HFFc6 (cell line): ENCODE measurements around the gene FSD1. TPM values are rescaled to one million over a fixed set of nuclear protein-coding genes. Genes with fewer than 3 reads are reported as not detected.

ENCODE experiments used
- DNase-seq: peaks from one replicate; pipeline ENCODE4 v3.0.0-alpha.2; 2018
- H3K27ac Mint-ChIP-seq: 2 replicates; pipeline ENCODE4 v1.8.0; 2020; ENCODE audit warnings: mild to moderate bottlenecking, mixed read lengths
- H3K27me3 Mint-ChIP-seq: 2 replicates; pipeline ENCODE4 v1.8.0; 2021; ENCODE audit warnings: mild to moderate bottlenecking, moderate library complexity, mixed read lengths; ENCODE audit not compliant: insufficient read depth
- H3K36me3 Mint-ChIP-seq: 2 replicates; pipeline ENCODE4 v1.8.0; 2021; ENCODE audit warnings: low read depth, mixed read lengths
- H3K4me1 Mint-ChIP-seq: 2 replicates; pipeline ENCODE4 v1.8.0; 2020; ENCODE audit warnings: low read depth, mixed read lengths
- H3K4me3 Mint-ChIP-seq: 2 replicates; pipeline ENCODE4 v1.8.0; 2020; ENCODE audit warnings: mild to moderate bottlenecking, moderate library complexity, mixed read lengths
- H3K9me3 Mint-ChIP-seq: 2 replicates; pipeline ENCODE4 v1.8.0; 2020; ENCODE audit warnings: mild to moderate bottlenecking, mixed read lengths
- CTCF ChIP-seq: fragments of 200-600 bp; sonication (generic); IDR thresholded peaks from 2 replicates; pipeline ENCODE4 v1.5.0; 2021; ENCODE audit warnings: antibody characterized with exemption, mild to moderate bottlenecking
- total RNA-seq, 6 experiments: library from RNA; stranded (reverse); fragmentation: NEBNext Ultra II Directional; extraction: Animal tissue kit (Norgen Biotek cat#: 25700); gene quantifications; 2 replicates in 1 of 6; 3 replicates in 5 of 6; pipeline ENCODE4 v1.2.3, GENCODE V29; 2021

The FSD1 gene
- total RNA-seq, 6 experiments from 2014 or later, result 9.2 to 15.2 (median 12.2) TPM

GRCh38 chr19:4316956-4317355 is 12.6 kb downstream of the FSD1 start:
- H3K4me1 Mint-ChIP-seq, result no peaks in the 10 kb centered on the region
- DNase-seq, result no peak
- H3K27me3 Mint-ChIP-seq, result no peaks in the 10 kb centered on the region
- no peak overlapping the region for H3K27ac Mint-ChIP-seq
- TF ChIP-seq CTCF, result no peak
- peaks cover 27% of the 10 kb centered on the region for H3K9me3 Mint-ChIP-seq
- H3K36me3 Mint-ChIP-seq, result peaks cover 25% of the 10 kb centered on the region
- H3K4me3 Mint-ChIP-seq, result no peak overlapping the region

- no peak for DNase-seq
- H3K4me3 Mint-ChIP-seq, result no peak overlapping the region
- H3K4me1 Mint-ChIP-seq, result no peaks in the 10 kb centered on the region
- peaks cover 25% of the 10 kb centered on the region for H3K36me3 Mint-ChIP-seq
- peaks cover 30% of the 10 kb centered on the region for H3K9me3 Mint-ChIP-seq
- H3K27me3 Mint-ChIP-seq, result no peaks in the 10 kb centered on the region
- no peak for TF ChIP-seq CTCF
- no peak overlapping the region for H3K27ac Mint-ChIP-seq
These were observed 14.1 kb downstream of the FSD1 start for GRCh38 chr19:4318460-4318859.

- no peak overlapping the region for H3K27ac Mint-ChIP-seq
- no peaks in the 10 kb centered on the region; the same call in 1 of the 2 replicates for H3K27me3 Mint-ChIP-seq
- H3K4me1 Mint-ChIP-seq, result no peaks in the 10 kb centered on the region
- H3K36me3 Mint-ChIP-seq, result peaks cover 25% of the 10 kb centered on the region
- no peak for TF ChIP-seq CTCF
- no peak for DNase-seq
- no peak overlapping the region for H3K4me3 Mint-ChIP-seq
- peaks cover 30% of the 10 kb centered on the region for H3K9me3 Mint-ChIP-seq
These were observed 14.8 kb downstream of the FSD1 start for GRCh38 chr19:4319067-4319718.

GRCh38 chr19:4320419-4320818 is 16.0 kb downstream of the FSD1 start:
- Mint-ChIP-seq H3K27me3 (no peaks in the 10 kb centered on the region; the same call in 1 of the 2 replicates), H3K9me3 (peaks cover 30% of the 10 kb centered on the region), H3K4me3 (no peak overlapping the region), H3K27ac (no peak overlapping the region), H3K4me1 (no peaks in the 10 kb centered on the region), H3K36me3 (peaks cover 25% of the 10 kb centered on the region)
- no peak for TF ChIP-seq CTCF
- DNase-seq, result no peak

- peaks cover 22% of the 10 kb centered on the region for H3K36me3 Mint-ChIP-seq
- DNase-seq, result no peak
These were observed 18.7 kb downstream of the FSD1 start for GRCh38 chr19:4322942-4323665.

More at GRCh38 chr19:4322942-4323665, 18.7 kb downstream of the FSD1 start:
- Mint-ChIP-seq H3K4me3 (no peak overlapping the region), H3K27me3 (peaks cover 2% of the 10 kb centered on the region), H3K9me3 (peaks cover 30% of the 10 kb centered on the region), H3K4me1 (no peaks in the 10 kb centered on the region), H3K27ac (no peak overlapping the region)
- no peak for TF ChIP-seq CTCF
